ENCODE measurements around the gene XXYLT1.

DNA sequence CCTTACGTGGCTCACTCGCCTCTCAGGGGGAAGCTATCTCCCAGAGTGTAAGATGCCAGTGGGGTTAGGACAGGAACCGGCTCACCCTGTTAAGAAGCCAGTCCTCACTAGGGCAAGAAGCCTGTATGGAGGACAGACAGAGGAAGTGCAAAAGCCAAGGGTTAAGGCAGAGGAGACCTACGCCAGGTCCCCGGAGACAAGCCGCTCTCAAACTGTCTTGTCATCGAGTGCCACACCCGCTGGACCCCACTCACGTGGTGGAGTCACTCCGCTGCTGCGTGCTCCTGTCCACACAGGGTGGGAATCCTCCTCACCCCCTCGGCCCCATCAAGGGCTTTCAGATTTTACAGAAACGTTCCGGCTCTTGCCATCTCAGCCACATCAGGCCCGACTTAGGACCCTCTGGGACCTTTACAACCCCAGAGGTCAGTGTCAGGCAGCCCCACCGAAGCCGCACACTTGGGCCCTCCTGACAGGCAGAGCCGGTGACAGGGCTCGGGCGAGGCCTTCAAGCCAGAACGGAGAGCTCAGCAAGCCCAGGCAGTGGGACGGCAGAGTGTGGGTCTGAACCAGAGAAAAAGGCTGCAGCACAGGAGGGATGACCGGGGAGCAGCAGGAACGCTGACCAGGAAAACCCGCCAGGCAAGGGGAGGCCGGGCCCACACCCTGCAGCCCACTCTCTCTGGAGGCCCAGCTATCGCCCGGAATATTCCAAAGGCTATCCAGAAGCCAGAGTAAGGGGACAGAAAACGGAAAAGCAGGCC lies 61.7 kb downstream of the XXYLT1 start:
- TF ChIP-seq, protein P1, sequence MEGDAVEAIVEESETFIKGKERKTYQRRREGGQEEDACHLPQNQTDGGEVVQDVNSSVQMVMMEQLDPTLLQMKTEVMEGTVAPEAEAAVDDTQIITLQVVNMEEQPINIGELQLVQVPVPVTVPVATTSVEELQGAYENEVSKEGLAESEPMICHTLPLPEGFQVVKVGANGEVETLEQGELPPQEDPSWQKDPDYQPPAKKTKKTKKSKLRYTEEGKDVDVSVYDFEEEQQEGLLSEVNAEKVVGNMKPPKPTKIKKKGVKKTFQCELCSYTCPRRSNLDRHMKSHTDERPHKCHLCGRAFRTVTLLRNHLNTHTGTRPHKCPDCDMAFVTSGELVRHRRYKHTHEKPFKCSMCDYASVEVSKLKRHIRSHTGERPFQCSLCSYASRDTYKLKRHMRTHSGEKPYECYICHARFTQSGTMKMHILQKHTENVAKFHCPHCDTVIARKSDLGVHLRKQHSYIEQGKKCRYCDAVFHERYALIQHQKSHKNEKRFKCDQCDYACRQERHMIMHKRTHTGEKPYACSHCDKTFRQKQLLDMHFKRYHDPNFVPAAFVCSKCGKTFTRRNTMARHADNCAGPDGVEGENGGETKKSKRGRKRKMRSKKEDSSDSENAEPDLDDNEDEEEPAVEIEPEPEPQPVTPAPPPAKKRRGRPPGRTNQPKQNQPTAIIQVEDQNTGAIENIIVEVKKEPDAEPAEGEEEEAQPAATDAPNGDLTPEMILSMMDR (conservative IDR thresholded peaks at IDR 0.05; ENCODE audit: low read length): no peak
- no peak for TF ChIP-seq EZH2phosphoT487 (IDR thresholded peaks at IDR 0.05; ENCODE audit: borderline replicate concordance, low read depth, low read length)

Data from OCI-LY7 (cell line).